OCI-LY7 (cell line): ENCODE measurements around the gene PPA2. TPM values are rescaled to one million over a fixed set of nuclear protein-coding genes. Genes with fewer than 3 reads are reported as not detected.

Experiments
- BruUV-seq: library from RNA; stranded (reverse); fragments of 400-500 nt; replicated peaks from 2 replicates; lab custom pipeline; 2021; lab: Mats Ljungman, UMichigan
- CTCF ChIA-PET: fragments of 300-600 bp; sonication (Branson Sonifier 250); formaldehyde crosslinking; loops from one replicate; lab custom pipeline; 2022; ENCODE audit warnings: antibody characterized with exemption; ENCODE audit not compliant: unreplicated experiment; lab: Charles Lee
- POLR2A ChIA-PET: fragments of 300-600 bp; sonication (Branson Sonifier 250); formaldehyde crosslinking; loops from one replicate; lab custom pipeline; 2022; ENCODE audit warnings: antibody characterized with exemption; lab: Charles Lee
- DNase-seq: peaks from one replicate; pipeline ENCODE4 v3.0.0-alpha.2; 2015; ENCODE audit warnings: low spot score
- H2AFZ ChIP-seq: fragments of 200-600 bp; sonication (generic), shearing (Covaris generic); 2 replicates; pipeline ENCODE4 v1.6.1; 2014; ENCODE audit warnings: mild to moderate bottlenecking, antibody characterized with exemption, low read length, moderate library complexity
- H3K27ac ChIP-seq: fragments of 200-600 bp; sonication (generic); 2 replicates; pipeline ENCODE4 v1.5.1; 2014; ENCODE audit warnings: mixed run types, low read depth, mild to moderate bottlenecking, moderate library complexity, low read length, inconsistent platforms; ENCODE audit not compliant: poor library complexity, severe bottlenecking
- H3K36me3 ChIP-seq: fragments of 200-600 bp; sonication (generic); 2 replicates; pipeline ENCODE4 v1.6.1; 2014; ENCODE audit warnings: mild to moderate bottlenecking, antibody characterized with exemption, low read length, moderate library complexity, mixed read lengths; ENCODE audit not compliant: insufficient read depth
- H3K4me1 ChIP-seq: fragments of 200-600 bp; sonication (generic); 2 replicates; pipeline ENCODE4 v1.5.1; 2014; ENCODE audit warnings: mild to moderate bottlenecking, low read length; ENCODE audit not compliant: insufficient read depth, poor library complexity, severe bottlenecking
- H3K4me2 ChIP-seq: fragments of 200-600 bp; sonication (generic); 2 replicates; pipeline ENCODE4 v1.6.1; 2014; ENCODE audit warnings: mild to moderate bottlenecking, low read length
- H3K4me3 ChIP-seq: fragments of 200-600 bp; sonication (generic); 2 replicates; pipeline ENCODE4 v1.5.1; 2014; ENCODE audit warnings: mild to moderate bottlenecking, low read depth, low read length; ENCODE audit not compliant: poor library complexity, severe bottlenecking
- H3K79me2 ChIP-seq: fragments of 200-600 bp; sonication (generic); 2 replicates; pipeline ENCODE4 v1.6.1; 2016; ENCODE audit warnings: low read depth, mild to moderate bottlenecking, low read length, moderate library complexity, mixed read lengths; ENCODE audit not compliant: insufficient read depth
- H3K9me2 ChIP-seq: fragments of 200-600 bp; sonication (generic); 2 replicates; pipeline ENCODE4 v1.6.1; 2016; ENCODE audit warnings: mild to moderate bottlenecking, low read length, mixed read lengths; ENCODE audit not compliant: insufficient read depth
- H3K9me3 ChIP-seq: fragments of 200-600 bp; sonication (generic); 2 replicates; pipeline ENCODE4 v1.6.1; 2014; ENCODE audit warnings: mild to moderate bottlenecking, mixed run types, low read length, mixed read lengths
- H4K20me1 ChIP-seq: fragments of 200-600 bp; sonication (generic); 2 replicates; pipeline ENCODE4 v1.6.1; 2014; ENCODE audit warnings: mild to moderate bottlenecking, antibody characterized with exemption, low read length, moderate library complexity, mixed read lengths; ENCODE audit not compliant: insufficient read depth
- CTCF ChIP-seq: fragments of 200-600 bp; sonication (generic); conservative IDR thresholded peaks from 2 replicates; pipeline ENCODE4 v1.5.1; 2014; ENCODE audit warnings: mild to moderate bottlenecking, antibody characterized with exemption, low read length, moderate library complexity, mixed read lengths
- EZH2phosphoT487 ChIP-seq: fragments of 200-600 bp; sonication (generic); IDR thresholded peaks from 2 replicates; pipeline ENCODE4 v1.6.1; 2018; ENCODE audit warnings: low read depth, borderline replicate concordance, mild to moderate bottlenecking, mixed run types, antibody characterized with exemption, low read length, moderate library complexity, mixed read lengths
- intact Hi-C: fragments of 100-400 bp; cut with micrococcal nuclease; formaldehyde crosslinking; loops from one replicate; pipeline ENCODE4 v1.10.0; 2022; ENCODE audit not compliant: unreplicated experiment
- total RNA-seq, 2 experiments: library from RNA; depleted of rRNA in 1 of 2; stranded (reverse); fragments of >200 nt in 1 of 2; shearing (Covaris generic) in 1 of 2; gene quantifications; 2 replicates each; pipeline ENCODE4 v1.2.3, GENCODE V29; 2014 to 2022

The PPA2 gene
- total RNA-seq, 2 experiments from 2014 or later, result 73.1 to 74.6 TPM

- CTCF ChIA-PET, result no interaction called here
- H2AFZ ChIP-seq, result no peak overlapping the region
- TF ChIP-seq EZH2phosphoT487 (no peak), CTCF (no peak)
- no peak for DNase-seq
- no peak overlapping the region for H3K4me2 ChIP-seq
- H3K4me1 ChIP-seq, result no peaks in the 10 kb centered on the region
- no peaks in the 10 kb centered on the region for H3K79me2 ChIP-seq
- intact Hi-C loops, result no loop called here
- no peaks in the 10 kb centered on the region for H4K20me1 ChIP-seq
- H3K27ac ChIP-seq, result no peak overlapping the region
- POLR2A ChIA-PET, result interaction anchor here (0.7 kb wide), 1 partner anchor 676 kb away, joined by 3 read pairs; no protein-coding TSS in a partner anchor
- H3K9me3 ChIP-seq, result no peaks in the 10 kb centered on the region
- no peaks in the 10 kb centered on the region for H3K9me2 ChIP-seq
- no TSS peak for BruUV-seq
- H3K4me3 ChIP-seq, result no peak overlapping the region
- H3K36me3 ChIP-seq, result peaks cover 48% of the 10 kb centered on the region
Observed at GRCh38 chr4:105432438-105432837, 41.4 kb downstream of the PPA2 start.

- H3K27ac ChIP-seq, result no peak overlapping the region
- H3K4me1 ChIP-seq, result no peaks in the 10 kb centered on the region
- H3K4me2 ChIP-seq, result no peak overlapping the region
- H2AFZ ChIP-seq, result no peak overlapping the region
- no peaks in the 10 kb centered on the region for H3K79me2 ChIP-seq
- intact Hi-C loops, result loop anchor here (1.0 kb wide), 1 partner anchor 8 kb away; no protein-coding TSS in a partner anchor
- H3K9me3 ChIP-seq, result no peaks in the 10 kb centered on the region
- TF ChIP-seq EZH2phosphoT487, result no peak
- TF ChIP-seq CTCF, result no peak
- peaks cover 42% of the 10 kb centered on the region for H3K36me3 ChIP-seq
- no TSS peak for BruUV-seq
- no peak for DNase-seq
- H3K4me3 ChIP-seq, result no peak overlapping the region
- CTCF ChIA-PET, result no interaction called here
- POLR2A ChIA-PET, result no interaction called here
- H4K20me1 ChIP-seq, result no peaks in the 10 kb centered on the region
- no peaks in the 10 kb centered on the region for H3K9me2 ChIP-seq
Observed at GRCh38 chr4:105430811-105431210, 43.1 kb downstream of the PPA2 start.

- no peaks in the 10 kb centered on the region for H3K9me3 ChIP-seq
- H4K20me1 ChIP-seq, result no peaks in the 10 kb centered on the region
- BruUV-seq, result no TSS peak
- H3K4me3 ChIP-seq, result no peak overlapping the region
- H3K36me3 ChIP-seq, result peaks cover 7% of the 10 kb centered on the region; the same call in 1 of the 2 replicates
- POLR2A ChIA-PET, result no interaction called here
- no peak for DNase-seq
- no peak overlapping the region for H3K4me2 ChIP-seq
- no peak overlapping the region for H2AFZ ChIP-seq
- no peaks in the 10 kb centered on the region for H3K9me2 ChIP-seq
- no peak overlapping the region for H3K27ac ChIP-seq
- TF ChIP-seq CTCF (no peak), EZH2phosphoT487 (no peak)
- intact Hi-C loops, result no loop called here
- no peaks in the 10 kb centered on the region for H3K4me1 ChIP-seq
- CTCF ChIA-PET, result no interaction called here
- H3K79me2 ChIP-seq, result no peaks in the 10 kb centered on the region
Observed at GRCh38 chr4:105426187-105426897, 47.5 kb downstream of the PPA2 start.
